HepG2 (cell line): ENCODE results near the gene NPHP4. TPM values are rescaled to one million over a fixed set of nuclear protein-coding genes. Genes with fewer than 3 reads are reported as not detected.

ENCODE experiments used
- ATF1 ChIP-seq: IDR thresholded peaks from 2 replicates; pipeline ENCODE4 v1.6.1; 2016; ENCODE audit warnings: mild to moderate bottlenecking, control low read depth
- FIP1L1 ChIP-seq: fragments of 200-400 bp; formaldehyde crosslinking; IDR thresholded peaks from 2 replicates; pipeline ENCODE4 v1.6.1; 2018; ENCODE audit warnings: low read depth, mild to moderate bottlenecking, low read length, moderate library complexity, borderline replicate concordance; ENCODE audit not compliant: insufficient read depth
- MAZ ChIP-seq, 2 experiments: sonication (generic) in 1 of 2; formaldehyde crosslinking in 1 of 2; IDR thresholded peaks; 2 replicates each; pipeline versions ENCODE4 v1.5.0 to v1.6.1; 2012 to 2020; ENCODE audit warnings: low read depth in 2 of 2, mild to moderate bottlenecking in 2 of 2, borderline replicate concordance in 1 of 2, improper control_type of control experiment in 1 of 2, low read length in 1 of 2, missing genetic modification reagents in 1 of 2, moderate library complexity in 1 of 2
- NFYB ChIP-seq: sonication (generic); formaldehyde crosslinking; IDR thresholded peaks from 2 replicates; pipeline ENCODE4 v1.4.0; 2020; ENCODE audit warnings: missing genetic modification reagents
- POLR2A ChIP-seq, 2 experiments: IDR thresholded peaks; 2 replicates each; pipeline ENCODE4 v1.6.1; 2011; ENCODE audit warnings: low read depth in 2 of 2, low read length in 2 of 2, mild to moderate bottlenecking in 1 of 2, moderate library complexity in 1 of 2; ENCODE audit not compliant: insufficient read depth in 1 of 2
- REXO4 ChIP-seq: sonication (generic); formaldehyde crosslinking; IDR thresholded peaks from 2 replicates; pipeline ENCODE4 v1.8.0; 2022; ENCODE audit warnings: missing genetic modification reagents, mild to moderate bottlenecking, borderline replicate concordance
- TARDBP ChIP-seq: sonication (generic); formaldehyde crosslinking; IDR thresholded peaks from 2 replicates; pipeline ENCODE4 v1.8.0; 2022; ENCODE audit warnings: mild to moderate bottlenecking, missing genetic modification reagents
- TFE3 ChIP-seq: IDR thresholded peaks from 2 replicates; pipeline ENCODE4 v1.6.1; 2016
- USF2 ChIP-seq, 2 experiments: sonication (generic) in 1 of 2; formaldehyde crosslinking in 1 of 2; IDR thresholded peaks; 2 replicates each; pipeline versions ENCODE4 v1.5.1 to v1.6.1; 2011 to 2020; ENCODE audit warnings: borderline replicate concordance in 1 of 2, low read depth in 1 of 2, low read length in 1 of 2, mild to moderate bottlenecking in 1 of 2, missing genetic modification reagents in 1 of 2, moderate library complexity in 1 of 2
- ZNF263 ChIP-seq: sonication (generic); formaldehyde crosslinking; IDR thresholded peaks from 2 replicates; pipeline ENCODE4 v1.4.0; 2020; ENCODE audit warnings: missing genetic modification reagents
- ZNF556 ChIP-seq: sonication (generic); formaldehyde crosslinking; IDR thresholded peaks from 2 replicates; pipeline ENCODE4 v1.4.0; 2020; ENCODE audit warnings: mild to moderate bottlenecking, missing genetic modification reagents, borderline replicate concordance
- ZZZ3 ChIP-seq: sonication (generic); formaldehyde crosslinking; IDR thresholded peaks from 2 replicates; pipeline ENCODE4 v1.4.0; 2020; ENCODE audit warnings: missing genetic modification reagents, mild to moderate bottlenecking, borderline replicate concordance
- polyA plus RNA-seq, 8 experiments: library from polyadenylated mRNA; depleted of rRNA in 3 of 8; stranded (reverse) in 7 of 8; unstranded in 1 of 8; fragments of >200 nt; fragmentation: Illumina TruSeq in 4 of 8; extraction: Trizol in 4 of 8; gene quantifications; 2 replicates each; pipeline versions ENCODE4 v1.2.1 to v1.2.3, GENCODE V29; 2011 to 2016; ENCODE audit warnings: low read depth in 4 of 8, missing spikeins in 1 of 8, mixed read lengths in 1 of 8; ENCODE audit not compliant: insufficient read depth in 1 of 8
- total RNA-seq, 5 experiments: library from RNA; depleted of rRNA; stranded (reverse); fragments of >200 nt; fragmentation: Illumina TruSeq; extraction: Trizol; gene quantifications; 2 replicates each; pipeline ENCODE4 v1.2.3, GENCODE V29; 2016; ENCODE audit warnings: low read depth in 1 of 5
- TF ChIP-seq, protein P1 (sequence below): sonication (generic); formaldehyde crosslinking; conservative IDR thresholded peaks from 2 replicates; pipeline ENCODE4 v1.4.0; 2020; ENCODE audit warnings: mild to moderate bottlenecking, missing genetic modification reagents, moderate library complexity
- TF ChIP-seq, protein P2 (sequence below): sonication (generic); formaldehyde crosslinking; IDR thresholded peaks from 2 replicates; pipeline ENCODE4 v1.5.0; 2020; ENCODE audit warnings: mild to moderate bottlenecking, missing genetic modification reagents
- TF ChIP-seq, protein P3 (sequence below): sonication (generic); formaldehyde crosslinking; IDR thresholded peaks from 2 replicates; pipeline ENCODE4 v1.8.1; 2022; ENCODE audit warnings: mild to moderate bottlenecking, missing genetic modification reagents

Gene NPHP4
- total and polyA plus RNA-seq, 2 of the 13 experiments (the other 11 are each of a cell fraction or from before 2014, with no cell fraction given): 4.4 to 6.8 TPM

DNA sequence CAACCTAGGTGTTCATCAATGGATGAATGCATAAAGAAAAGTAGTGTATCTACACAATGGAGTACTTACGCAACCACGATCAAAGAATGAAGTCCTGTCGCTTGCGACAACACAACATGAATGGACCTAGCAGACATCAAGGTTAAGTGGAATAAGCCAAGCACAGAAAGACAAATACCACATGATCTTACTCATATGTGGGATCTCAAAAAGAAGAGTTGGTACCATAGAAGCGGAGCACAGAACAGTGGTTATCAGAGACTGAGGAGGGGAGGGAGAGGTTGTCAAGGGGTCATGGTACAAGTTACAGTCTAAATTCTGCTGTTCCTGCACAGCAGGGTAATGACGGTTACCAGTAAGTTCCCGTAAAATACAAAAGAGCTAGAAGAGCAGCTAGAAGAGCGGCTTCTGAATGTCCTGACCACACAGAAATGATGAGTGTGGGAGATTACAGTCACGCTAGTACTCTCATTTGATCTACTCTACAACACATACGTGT is 36.7 kb downstream of the NPHP4 start (continued):
- TF ChIP-seq, protein P1, sequence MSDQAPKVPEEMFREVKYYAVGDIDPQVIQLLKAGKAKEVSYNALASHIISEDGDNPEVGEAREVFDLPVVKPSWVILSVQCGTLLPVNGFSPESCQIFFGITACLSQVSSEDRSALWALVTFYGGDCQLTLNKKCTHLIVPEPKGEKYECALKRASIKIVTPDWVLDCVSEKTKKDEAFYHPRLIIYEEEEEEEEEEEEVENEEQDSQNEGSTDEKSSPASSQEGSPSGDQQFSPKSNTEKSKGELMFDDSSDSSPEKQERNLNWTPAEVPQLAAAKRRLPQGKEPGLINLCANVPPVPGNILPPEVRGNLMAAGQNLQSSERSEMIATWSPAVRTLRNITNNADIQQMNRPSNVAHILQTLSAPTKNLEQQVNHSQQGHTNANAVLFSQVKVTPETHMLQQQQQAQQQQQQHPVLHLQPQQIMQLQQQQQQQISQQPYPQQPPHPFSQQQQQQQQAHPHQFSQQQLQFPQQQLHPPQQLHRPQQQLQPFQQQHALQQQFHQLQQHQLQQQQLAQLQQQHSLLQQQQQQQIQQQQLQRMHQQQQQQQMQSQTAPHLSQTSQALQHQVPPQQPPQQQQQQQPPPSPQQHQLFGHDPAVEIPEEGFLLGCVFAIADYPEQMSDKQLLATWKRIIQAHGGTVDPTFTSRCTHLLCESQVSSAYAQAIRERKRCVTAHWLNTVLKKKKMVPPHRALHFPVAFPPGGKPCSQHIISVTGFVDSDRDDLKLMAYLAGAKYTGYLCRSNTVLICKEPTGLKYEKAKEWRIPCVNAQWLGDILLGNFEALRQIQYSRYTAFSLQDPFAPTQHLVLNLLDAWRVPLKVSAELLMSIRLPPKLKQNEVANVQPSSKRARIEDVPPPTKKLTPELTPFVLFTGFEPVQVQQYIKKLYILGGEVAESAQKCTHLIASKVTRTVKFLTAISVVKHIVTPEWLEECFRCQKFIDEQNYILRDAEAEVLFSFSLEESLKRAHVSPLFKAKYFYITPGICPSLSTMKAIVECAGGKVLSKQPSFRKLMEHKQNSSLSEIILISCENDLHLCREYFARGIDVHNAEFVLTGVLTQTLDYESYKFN (CRISPR knock-in tag): peak; percentile 95
- TF ChIP-seq, protein P2, sequence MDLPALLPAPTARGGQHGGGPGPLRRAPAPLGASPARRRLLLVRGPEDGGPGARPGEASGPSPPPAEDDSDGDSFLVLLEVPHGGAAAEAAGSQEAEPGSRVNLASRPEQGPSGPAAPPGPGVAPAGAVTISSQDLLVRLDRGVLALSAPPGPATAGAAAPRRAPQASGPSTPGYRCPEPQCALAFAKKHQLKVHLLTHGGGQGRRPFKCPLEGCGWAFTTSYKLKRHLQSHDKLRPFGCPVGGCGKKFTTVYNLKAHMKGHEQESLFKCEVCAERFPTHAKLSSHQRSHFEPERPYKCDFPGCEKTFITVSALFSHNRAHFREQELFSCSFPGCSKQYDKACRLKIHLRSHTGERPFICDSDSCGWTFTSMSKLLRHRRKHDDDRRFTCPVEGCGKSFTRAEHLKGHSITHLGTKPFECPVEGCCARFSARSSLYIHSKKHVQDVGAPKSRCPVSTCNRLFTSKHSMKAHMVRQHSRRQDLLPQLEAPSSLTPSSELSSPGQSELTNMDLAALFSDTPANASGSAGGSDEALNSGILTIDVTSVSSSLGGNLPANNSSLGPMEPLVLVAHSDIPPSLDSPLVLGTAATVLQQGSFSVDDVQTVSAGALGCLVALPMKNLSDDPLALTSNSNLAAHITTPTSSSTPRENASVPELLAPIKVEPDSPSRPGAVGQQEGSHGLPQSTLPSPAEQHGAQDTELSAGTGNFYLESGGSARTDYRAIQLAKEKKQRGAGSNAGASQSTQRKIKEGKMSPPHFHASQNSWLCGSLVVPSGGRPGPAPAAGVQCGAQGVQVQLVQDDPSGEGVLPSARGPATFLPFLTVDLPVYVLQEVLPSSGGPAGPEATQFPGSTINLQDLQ (CRISPR knock-in tag): no peak
- TF ChIP-seq REXO4 (CRISPR knock-in tag) (no peak), NFYB (CRISPR knock-in tag) (no peak), POLR2A (IDR thresholded peaks at IDR 0.05; ENCODE audit: insufficient read depth in 1 of 2, low read depth in 2 of 2, low read length in 2 of 2) (peak in 1 of 2 experiments; percentile 52; a peak in 1 of 4 replicates), TARDBP (CRISPR knock-in tag) (peak; percentile 92), USF2 (IDR thresholded peaks at IDR 0.05; ENCODE audit: low read depth, low read length) (no peak), USF2 (CRISPR knock-in tag; IDR thresholded peaks at IDR 0.05; ENCODE audit: borderline replicate concordance) (no peak), MAZ (IDR thresholded peaks at IDR 0.05; ENCODE audit: borderline replicate concordance, low read depth, low read length) (no peak), MAZ (CRISPR knock-in tag; IDR thresholded peaks at IDR 0.05; ENCODE audit: low read depth) (no peak), FIP1L1 (no peak), TFE3 (CRISPR knock-in tag) (peak; percentile 98), ATF1 (CRISPR knock-in tag) (peak; percentile 70; the same call in 1 of the 2 replicates), ZZZ3 (CRISPR knock-in tag) (no peak), ZNF263 (CRISPR knock-in tag) (0 out of 2 replicates have a peak, but pooled peaks have one; percentile 15), ZNF556 (CRISPR knock-in tag) (peak; percentile 36; the same call in 1 of the 2 replicates)
- TF ChIP-seq, protein P3, sequence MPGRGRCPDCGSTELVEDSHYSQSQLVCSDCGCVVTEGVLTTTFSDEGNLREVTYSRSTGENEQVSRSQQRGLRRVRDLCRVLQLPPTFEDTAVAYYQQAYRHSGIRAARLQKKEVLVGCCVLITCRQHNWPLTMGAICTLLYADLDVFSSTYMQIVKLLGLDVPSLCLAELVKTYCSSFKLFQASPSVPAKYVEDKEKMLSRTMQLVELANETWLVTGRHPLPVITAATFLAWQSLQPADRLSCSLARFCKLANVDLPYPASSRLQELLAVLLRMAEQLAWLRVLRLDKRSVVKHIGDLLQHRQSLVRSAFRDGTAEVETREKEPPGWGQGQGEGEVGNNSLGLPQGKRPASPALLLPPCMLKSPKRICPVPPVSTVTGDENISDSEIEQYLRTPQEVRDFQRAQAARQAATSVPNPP (CRISPR knock-in tag): no peak
